B cell (primary cell): ENCODE results near the gene NUAK1.

ENCODE experiments used
- CTCF ChIP-seq: fragments of 200-600 bp; IDR thresholded peaks from one replicate; pipeline ENCODE4 v1.8.0; 2022; ENCODE audit warnings: antibody characterized with exemption, mild to moderate bottlenecking
- EZH2 ChIP-seq: IDR thresholded peaks from 2 replicates; pipeline ENCODE4 v1.6.1; 2012; ENCODE audit warnings: borderline replicate concordance, low read depth, mild to moderate bottlenecking, moderate library complexity, low read length; ENCODE audit not compliant: insufficient read depth, poor library complexity, severe bottlenecking

- TF ChIP-seq CTCF: no peak
- TF ChIP-seq EZH2: no peak
Observed at GRCh38 chr12:106154751-106155273, 16.1 kb upstream of the NUAK1 start.
